OCI-LY7 (cell line): ENCODE results near the gene PAX3. TPM values are rescaled to one million over a fixed set of nuclear protein-coding genes. Genes with fewer than 3 reads are reported as not detected.

ENCODE experiments used
- BruUV-seq: library from RNA; stranded (reverse); fragments of 400-500 nt; replicated peaks from 2 replicates; lab custom pipeline; 2021; lab: Mats Ljungman, UMichigan
- CTCF ChIA-PET: fragments of 300-600 bp; sonication (Branson Sonifier 250); formaldehyde crosslinking; loops from one replicate; lab custom pipeline; 2022; ENCODE audit warnings: antibody characterized with exemption; ENCODE audit not compliant: unreplicated experiment; lab: Charles Lee
- POLR2A ChIA-PET: fragments of 300-600 bp; sonication (Branson Sonifier 250); formaldehyde crosslinking; loops from one replicate; lab custom pipeline; 2022; ENCODE audit warnings: antibody characterized with exemption; lab: Charles Lee
- DNase-seq: peaks from one replicate; pipeline ENCODE4 v3.0.0-alpha.2; 2015; ENCODE audit warnings: low spot score
- H2AFZ ChIP-seq: fragments of 200-600 bp; sonication (generic), shearing (Covaris generic); 2 replicates; pipeline ENCODE4 v1.6.1; 2014; ENCODE audit warnings: mild to moderate bottlenecking, antibody characterized with exemption, low read length, moderate library complexity
- H3K27ac ChIP-seq: fragments of 200-600 bp; sonication (generic); 2 replicates; pipeline ENCODE4 v1.5.1; 2014; ENCODE audit warnings: mixed run types, low read depth, mild to moderate bottlenecking, moderate library complexity, low read length, inconsistent platforms; ENCODE audit not compliant: poor library complexity, severe bottlenecking
- H3K36me3 ChIP-seq: fragments of 200-600 bp; sonication (generic); 2 replicates; pipeline ENCODE4 v1.6.1; 2014; ENCODE audit warnings: mild to moderate bottlenecking, antibody characterized with exemption, low read length, moderate library complexity, mixed read lengths; ENCODE audit not compliant: insufficient read depth
- H3K4me1 ChIP-seq: fragments of 200-600 bp; sonication (generic); 2 replicates; pipeline ENCODE4 v1.5.1; 2014; ENCODE audit warnings: mild to moderate bottlenecking, low read length; ENCODE audit not compliant: insufficient read depth, poor library complexity, severe bottlenecking
- H3K4me2 ChIP-seq: fragments of 200-600 bp; sonication (generic); 2 replicates; pipeline ENCODE4 v1.6.1; 2014; ENCODE audit warnings: mild to moderate bottlenecking, low read length
- H3K4me3 ChIP-seq: fragments of 200-600 bp; sonication (generic); 2 replicates; pipeline ENCODE4 v1.5.1; 2014; ENCODE audit warnings: mild to moderate bottlenecking, low read depth, low read length; ENCODE audit not compliant: poor library complexity, severe bottlenecking
- H3K79me2 ChIP-seq: fragments of 200-600 bp; sonication (generic); 2 replicates; pipeline ENCODE4 v1.6.1; 2016; ENCODE audit warnings: low read depth, mild to moderate bottlenecking, low read length, moderate library complexity, mixed read lengths; ENCODE audit not compliant: insufficient read depth
- H3K9me2 ChIP-seq: fragments of 200-600 bp; sonication (generic); 2 replicates; pipeline ENCODE4 v1.6.1; 2016; ENCODE audit warnings: mild to moderate bottlenecking, low read length, mixed read lengths; ENCODE audit not compliant: insufficient read depth
- H3K9me3 ChIP-seq: fragments of 200-600 bp; sonication (generic); 2 replicates; pipeline ENCODE4 v1.6.1; 2014; ENCODE audit warnings: mild to moderate bottlenecking, mixed run types, low read length, mixed read lengths
- H4K20me1 ChIP-seq: fragments of 200-600 bp; sonication (generic); 2 replicates; pipeline ENCODE4 v1.6.1; 2014; ENCODE audit warnings: mild to moderate bottlenecking, antibody characterized with exemption, low read length, moderate library complexity, mixed read lengths; ENCODE audit not compliant: insufficient read depth
- CTCF ChIP-seq: fragments of 200-600 bp; sonication (generic); conservative IDR thresholded peaks from 2 replicates; pipeline ENCODE4 v1.5.1; 2014; ENCODE audit warnings: mild to moderate bottlenecking, antibody characterized with exemption, low read length, moderate library complexity, mixed read lengths
- EZH2phosphoT487 ChIP-seq: fragments of 200-600 bp; sonication (generic); IDR thresholded peaks from 2 replicates; pipeline ENCODE4 v1.6.1; 2018; ENCODE audit warnings: low read depth, borderline replicate concordance, mild to moderate bottlenecking, mixed run types, antibody characterized with exemption, low read length, moderate library complexity, mixed read lengths
- intact Hi-C: fragments of 100-400 bp; cut with micrococcal nuclease; formaldehyde crosslinking; loops from one replicate; pipeline ENCODE4 v1.10.0; 2022; ENCODE audit not compliant: unreplicated experiment
- total RNA-seq, 2 experiments: library from RNA; depleted of rRNA in 1 of 2; stranded (reverse); fragments of >200 nt in 1 of 2; shearing (Covaris generic) in 1 of 2; gene quantifications; 2 replicates each; pipeline ENCODE4 v1.2.3, GENCODE V29; 2014 to 2022

The PAX3 gene
- total RNA-seq, 2 experiments from 2014 or later: not detected

GRCh38 chr2:222338374-222338773 is 39.6 kb upstream of the PAX3 start:
- no peak for TF ChIP-seq EZH2phosphoT487
- no peak for TF ChIP-seq CTCF
- H3K79me2 ChIP-seq: no peaks in the 10 kb centered on the region
- H3K9me2 ChIP-seq: no peaks in the 10 kb centered on the region
- H3K4me2 ChIP-seq: no peak overlapping the region
- H4K20me1 ChIP-seq: no peaks in the 10 kb centered on the region
- intact Hi-C loops: no loop called here
- ChIA-PET CTCF (no interaction called here), POLR2A (interaction anchor here (1.3 kb wide), 1 partner anchor 12 kb away, joined by 4 read pairs; no protein-coding TSS in a partner anchor)
- no peak for DNase-seq
- no peaks in the 10 kb centered on the region for H3K9me3 ChIP-seq
- no peak overlapping the region for H3K27ac ChIP-seq
- H3K4me3 ChIP-seq: no peak overlapping the region
- no TSS peak for BruUV-seq
- no peaks in the 10 kb centered on the region for H3K4me1 ChIP-seq
- H2AFZ ChIP-seq: no peak overlapping the region
- H3K36me3 ChIP-seq: no peaks in the 10 kb centered on the region

GRCh38 chr2:222336931-222337330 is 38.1 kb upstream of the PAX3 start:
- no TSS peak for BruUV-seq
- intact Hi-C loops: no loop called here

More at GRCh38 chr2:222336931-222337330, 38.1 kb upstream of the PAX3 start:
- no peaks in the 10 kb centered on the region for H3K79me2 ChIP-seq
- no peak for DNase-seq
- ChIA-PET CTCF (no interaction called here), POLR2A (interaction anchor here (0.6 kb wide), 1 partner anchor 1059 kb away, joined by 3 read pairs; no protein-coding TSS in a partner anchor)
- H3K36me3 ChIP-seq: no peaks in the 10 kb centered on the region
- no peaks in the 10 kb centered on the region for H3K4me1 ChIP-seq
- H4K20me1 ChIP-seq: no peaks in the 10 kb centered on the region
- no peak overlapping the region for H3K4me2 ChIP-seq
- H3K9me2 ChIP-seq: no peaks in the 10 kb centered on the region
- TF ChIP-seq EZH2phosphoT487 (no peak), CTCF (no peak)
- no peak overlapping the region for H3K4me3 ChIP-seq
- no peak overlapping the region for H3K27ac ChIP-seq
- no peak overlapping the region for H2AFZ ChIP-seq
- H3K9me3 ChIP-seq: no peaks in the 10 kb centered on the region
